K562 (cell line): ENCODE data around the gene PHF3. TPM values are rescaled to one million over a fixed set of nuclear protein-coding genes. Genes with fewer than 3 reads are reported as not detected.
A peak's percentile ranks its signal among the peaks of the same experiment; 100 is the strongest.

ENCODE experiments used
- ATF2 ChIP-seq: sonication (generic); formaldehyde crosslinking; IDR thresholded peaks from 2 replicates; pipeline ENCODE4 v1.8.1; 2022; ENCODE audit warnings: missing genetic modification reagents
- CBX3 ChIP-seq, 2 experiments: IDR thresholded peaks; 1 replicate in 1 of 2; 2 replicates in 1 of 2; pipeline ENCODE4 v1.6.1; 2012; ENCODE audit warnings: inconsistent platforms in 2 of 2, low read length in 2 of 2, borderline replicate concordance in 1 of 2, control low read depth in 1 of 2
- GABPB1 ChIP-seq: sonication (generic); formaldehyde crosslinking; IDR thresholded peaks from 2 replicates; pipeline ENCODE4 v1.8.0; 2022; ENCODE audit warnings: mild to moderate bottlenecking, missing genetic modification reagents
- GTF2E2 ChIP-seq: fragments of 200-800 bp; sonication (Bioruptor generic); IDR thresholded peaks from 2 replicates; pipeline ENCODE4 v1.6.1; 2016; ENCODE audit warnings: missing genetic modification characterization, missing compliant biosample characterization
- HBP1 ChIP-seq: fragments of 450-650 bp; formaldehyde crosslinking; IDR thresholded peaks from 2 replicates; pipeline ENCODE4 v1.4.0; 2022; ENCODE audit warnings: missing genetic modification characterization
- HDAC1 ChIP-seq, 2 experiments: fragments of 450-650 bp; IDR thresholded peaks; 2 replicates each; pipeline ENCODE4 v1.6.1; 2016 to 2017; ENCODE audit warnings: inconsistent platforms in 1 of 2, mild to moderate bottlenecking in 1 of 2, moderate library complexity in 1 of 2
- IFI16 ChIP-seq: fragments of 250-450 bp; sonication (Bioruptor Pico); IDR thresholded peaks from 2 replicates; pipeline ENCODE4 v2.1.2; 2022; ENCODE audit warnings: mild to moderate bottlenecking, inconsistent platforms
- KLF1 ChIP-seq: fragments of 450-650 bp; IDR thresholded peaks from 2 replicates; pipeline ENCODE4 v1.6.1; 2016; ENCODE audit warnings: missing genetic modification characterization, missing compliant biosample characterization
- MAFK ChIP-seq: IDR thresholded peaks from 2 replicates; pipeline ENCODE4 v1.6.1; 2011; ENCODE audit warnings: low read length, improper control_type of control experiment
- NCOA1 ChIP-seq: fragments of 450-650 bp; IDR thresholded peaks from 2 replicates; pipeline ENCODE4 v1.6.1; 2016; ENCODE audit warnings: low read depth
- SMARCA5 ChIP-seq: fragments of 450-650 bp; IDR thresholded peaks from 2 replicates; pipeline ENCODE4 v1.6.1; 2016
- SRF ChIP-seq, 2 experiments: fragments of 250-450, 450-650 bp in 1 of 2; sonication (Bioruptor Pico) in 1 of 2; sonication (generic) in 1 of 2; formaldehyde crosslinking; IDR thresholded peaks; 2 replicates each; pipeline versions ENCODE4 v1.5.0 to v1.5.1; 2020 to 2022; ENCODE audit warnings: mild to moderate bottlenecking in 1 of 2, missing genetic modification reagents in 1 of 2
- ZNF165 ChIP-seq: fragments of 250-450 bp; sonication (Bioruptor Pico); IDR thresholded peaks from 2 replicates; pipeline ENCODE4 v1.4.0; 2020; ENCODE audit warnings: borderline replicate concordance
- ZNF764 ChIP-seq: fragments of 250-450 bp; sonication (Bioruptor Pico); IDR thresholded peaks from 2 replicates; pipeline ENCODE4 v1.4.0; 2020; ENCODE audit warnings: low read depth, mild to moderate bottlenecking, moderate library complexity
- polyA plus RNA-seq, 8 experiments: library from polyadenylated mRNA; depleted of rRNA in 4 of 8; stranded (reverse) in 5 of 8; unstranded in 3 of 8; fragments of >200 nt; fragmentation: Nextera tagmentation in 2 of 8; fragmentation: Illumina TruSeq in 1 of 8; extraction: Ambion mirVana in 2 of 8; extraction: Trizol in 1 of 8; gene quantifications; 2 replicates each; pipeline versions ENCODE4 v1.2.1 to v1.2.3, GENCODE V29; 2011 to 2014; ENCODE audit warnings: inconsistent platforms in 1 of 8, missing spikeins in 1 of 8
- total RNA-seq, 7 experiments: library from RNA; depleted of rRNA in 6 of 7; stranded (reverse); fragments of >200 nt in 6 of 7; fragmentation: Illumina TruSeq in 2 of 7; extraction: Trizol in 2 of 7; gene quantifications; 2 replicates each; pipeline versions ENCODE4 v1.2.1 to v1.2.3, GENCODE V29; 2011 to 2021; ENCODE audit warnings: low replicate concordance in 1 of 7
- TF ChIP-seq, protein P1 (sequence below): sonication (generic); formaldehyde crosslinking; IDR thresholded peaks from 2 replicates; pipeline ENCODE4 v1.8.0; 2022; ENCODE audit warnings: mild to moderate bottlenecking, missing genetic modification reagents
- TF ChIP-seq, protein P2 (sequence below): fragments of 250-450 bp; sonication (Bioruptor Pico); IDR thresholded peaks from 2 replicates; pipeline ENCODE4 v1.5.0; 2021; ENCODE audit warnings: mild to moderate bottlenecking, moderate library complexity

Gene PHF3
- total and polyA plus RNA-seq, 9 of the 15 experiments (the other 6 are each of a cell fraction or from before 2014, with no cell fraction given): 8.1 to 51.2 (median 30.9) TPM

GRCh38 chr6:63635588-63636517 is at the start of gene PHF3 (continued):
- TF ChIP-seq, protein P1, sequence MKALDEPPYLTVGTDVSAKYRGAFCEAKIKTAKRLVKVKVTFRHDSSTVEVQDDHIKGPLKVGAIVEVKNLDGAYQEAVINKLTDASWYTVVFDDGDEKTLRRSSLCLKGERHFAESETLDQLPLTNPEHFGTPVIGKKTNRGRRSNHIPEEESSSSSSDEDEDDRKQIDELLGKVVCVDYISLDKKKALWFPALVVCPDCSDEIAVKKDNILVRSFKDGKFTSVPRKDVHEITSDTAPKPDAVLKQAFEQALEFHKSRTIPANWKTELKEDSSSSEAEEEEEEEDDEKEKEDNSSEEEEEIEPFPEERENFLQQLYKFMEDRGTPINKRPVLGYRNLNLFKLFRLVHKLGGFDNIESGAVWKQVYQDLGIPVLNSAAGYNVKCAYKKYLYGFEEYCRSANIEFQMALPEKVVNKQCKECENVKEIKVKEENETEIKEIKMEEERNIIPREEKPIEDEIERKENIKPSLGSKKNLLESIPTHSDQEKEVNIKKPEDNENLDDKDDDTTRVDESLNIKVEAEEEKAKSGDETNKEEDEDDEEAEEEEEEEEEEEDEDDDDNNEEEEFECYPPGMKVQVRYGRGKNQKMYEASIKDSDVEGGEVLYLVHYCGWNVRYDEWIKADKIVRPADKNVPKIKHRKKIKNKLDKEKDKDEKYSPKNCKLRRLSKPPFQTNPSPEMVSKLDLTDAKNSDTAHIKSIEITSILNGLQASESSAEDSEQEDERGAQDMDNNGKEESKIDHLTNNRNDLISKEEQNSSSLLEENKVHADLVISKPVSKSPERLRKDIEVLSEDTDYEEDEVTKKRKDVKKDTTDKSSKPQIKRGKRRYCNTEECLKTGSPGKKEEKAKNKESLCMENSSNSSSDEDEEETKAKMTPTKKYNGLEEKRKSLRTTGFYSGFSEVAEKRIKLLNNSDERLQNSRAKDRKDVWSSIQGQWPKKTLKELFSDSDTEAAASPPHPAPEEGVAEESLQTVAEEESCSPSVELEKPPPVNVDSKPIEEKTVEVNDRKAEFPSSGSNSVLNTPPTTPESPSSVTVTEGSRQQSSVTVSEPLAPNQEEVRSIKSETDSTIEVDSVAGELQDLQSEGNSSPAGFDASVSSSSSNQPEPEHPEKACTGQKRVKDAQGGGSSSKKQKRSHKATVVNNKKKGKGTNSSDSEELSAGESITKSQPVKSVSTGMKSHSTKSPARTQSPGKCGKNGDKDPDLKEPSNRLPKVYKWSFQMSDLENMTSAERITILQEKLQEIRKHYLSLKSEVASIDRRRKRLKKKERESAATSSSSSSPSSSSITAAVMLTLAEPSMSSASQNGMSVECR: peak; percentile 67
- TF ChIP-seq MAFK (no peak), GABPB1 (CRISPR knock-in tag) (peak; percentile 37; the same call in 1 of the 2 replicates), IFI16 (CRISPR knock-in tag) (no peak), CBX3 (IDR thresholded peaks at IDR 0.05; ENCODE audit: borderline replicate concordance in 1 of 2, low read length in 2 of 2) (no peak; a peak in 2 of 3 replicates), GTF2E2 (tag) (peak; percentile 73; the same call in 1 of the 2 replicates), SMARCA5 (no peak), ATF2 (no peak), ZNF165 (CRISPR knock-in tag) (no peak), SRF (CRISPR knock-in tag; IDR thresholded peaks at IDR 0.05) (no peak), ZNF764 (no peak), HBP1 (CRISPR knock-in tag) (no peak), HDAC1 (IDR thresholded peaks at IDR 0.05) (peak in 1 of 2 experiments; percentile 82; a peak in 2 of 4 replicates), NCOA1 (peak; percentile 54; the same call in 1 of the 2 replicates), KLF1 (tag) (peak; percentile 56)
- TF ChIP-seq, protein P2, sequence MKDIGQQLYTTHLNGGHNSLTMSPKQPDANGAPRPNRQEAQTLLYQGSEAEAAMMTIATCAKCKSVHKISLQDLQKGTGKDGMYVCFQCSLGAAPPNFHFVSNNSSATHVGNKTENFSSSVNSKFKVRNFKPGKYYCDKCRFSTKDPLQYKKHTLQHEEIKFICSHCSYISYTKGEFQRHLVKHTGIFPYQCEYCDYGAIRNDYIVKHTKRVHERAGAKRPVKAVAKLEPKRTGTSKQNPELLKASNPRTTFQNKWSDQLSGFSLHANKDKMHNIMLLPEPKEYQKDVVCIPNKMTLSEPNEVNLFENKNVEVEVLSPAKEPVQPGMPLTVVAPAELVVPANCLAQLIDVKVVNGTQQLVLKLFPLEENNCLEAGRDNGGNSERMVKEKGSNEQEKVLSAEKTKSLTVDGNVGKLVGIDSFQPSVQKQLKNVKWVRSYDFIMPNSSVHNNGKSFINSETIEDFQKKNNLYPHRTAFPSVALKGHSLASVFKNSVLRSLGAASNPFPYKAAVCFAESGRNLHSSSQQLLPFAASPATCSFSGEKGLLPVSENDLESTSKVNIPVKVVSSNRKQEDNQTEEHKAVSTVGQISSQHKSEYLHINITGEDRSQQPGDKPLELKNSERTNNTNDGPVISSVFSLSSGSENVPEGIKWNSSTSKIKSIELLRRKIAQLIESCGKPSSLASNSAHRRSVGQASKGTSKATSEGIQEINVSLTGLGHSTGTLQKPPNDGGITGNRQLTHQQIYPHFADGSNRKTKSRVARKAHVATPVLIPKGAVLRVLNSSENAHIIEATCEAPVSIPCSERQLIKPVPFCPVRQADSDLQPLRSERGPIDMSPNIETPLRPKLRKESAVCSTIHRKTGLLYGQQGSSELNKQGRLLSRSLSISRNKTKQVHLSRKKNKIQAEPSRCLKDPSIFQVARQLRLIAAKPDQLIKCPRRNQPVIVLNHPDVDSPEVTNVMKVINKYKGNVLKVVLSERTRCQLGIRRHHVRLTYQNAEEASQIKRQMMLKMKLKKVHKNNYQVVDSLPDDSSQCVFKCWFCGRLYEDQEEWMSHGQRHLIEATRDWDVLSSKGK (CRISPR knock-in tag): no peak
